ENCODE results near the gene CAMTA1.

GRCh38 chr1:6784560-6785317 is 515 bp upstream of the CAMTA1 start:
- TF ChIP-seq, protein P1, sequence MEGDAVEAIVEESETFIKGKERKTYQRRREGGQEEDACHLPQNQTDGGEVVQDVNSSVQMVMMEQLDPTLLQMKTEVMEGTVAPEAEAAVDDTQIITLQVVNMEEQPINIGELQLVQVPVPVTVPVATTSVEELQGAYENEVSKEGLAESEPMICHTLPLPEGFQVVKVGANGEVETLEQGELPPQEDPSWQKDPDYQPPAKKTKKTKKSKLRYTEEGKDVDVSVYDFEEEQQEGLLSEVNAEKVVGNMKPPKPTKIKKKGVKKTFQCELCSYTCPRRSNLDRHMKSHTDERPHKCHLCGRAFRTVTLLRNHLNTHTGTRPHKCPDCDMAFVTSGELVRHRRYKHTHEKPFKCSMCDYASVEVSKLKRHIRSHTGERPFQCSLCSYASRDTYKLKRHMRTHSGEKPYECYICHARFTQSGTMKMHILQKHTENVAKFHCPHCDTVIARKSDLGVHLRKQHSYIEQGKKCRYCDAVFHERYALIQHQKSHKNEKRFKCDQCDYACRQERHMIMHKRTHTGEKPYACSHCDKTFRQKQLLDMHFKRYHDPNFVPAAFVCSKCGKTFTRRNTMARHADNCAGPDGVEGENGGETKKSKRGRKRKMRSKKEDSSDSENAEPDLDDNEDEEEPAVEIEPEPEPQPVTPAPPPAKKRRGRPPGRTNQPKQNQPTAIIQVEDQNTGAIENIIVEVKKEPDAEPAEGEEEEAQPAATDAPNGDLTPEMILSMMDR (optimal IDR thresholded peaks at IDR 0.05 in 1 of 3, IDR thresholded peaks at IDR 0.05 in 1 of 3, conservative IDR thresholded peaks at IDR 0.05 in 1 of 3; ENCODE audit: extremely low read depth in 1 of 3, insufficient read depth in 2 of 3, low read length in 3 of 3): no peak
- TF ChIP-seq EZH2 (IDR thresholded peaks at IDR 0.05; ENCODE audit: low read length): no peak

Data from keratinocyte (primary cell).